T-helper 17 cell (primary cell): ENCODE results near the gene HNRNPUL1. TPM values are rescaled to one million over a fixed set of nuclear protein-coding genes. Genes with fewer than 3 reads are reported as not detected.

ENCODE experiments used
- ATAC-seq: fragments of 150-1000 bp; cut with Tn5 transposase; 2 replicates; pipeline ENCODE4 v1.10.0; 2021; ENCODE audit warnings: mild to moderate bottlenecking, moderate library complexity
- DNase-seq, 3 donors: peaks; one replicate each; pipeline versions ENCODE4 v3.0.0 to v3.0.0-alpha.2; 2020 to 2021
- H3K9me3 ChIP-seq: one replicate; pipeline ENCODE4 v1.7.0; 2013; ENCODE audit warnings: low read length, mild to moderate bottlenecking; ENCODE audit not compliant: control insufficient read depth, poor library complexity, severe bottlenecking
- H3K27ac Mint-ChIP-seq: one replicate; pipeline ENCODE4 v1.8.0; 2022; ENCODE audit warnings: mild to moderate bottlenecking, moderate library complexity, mixed read lengths
- H3K27me3 Mint-ChIP-seq: one replicate; pipeline ENCODE4 v1.8.0; 2022; ENCODE audit warnings: mixed read lengths
- H3K36me3 Mint-ChIP-seq: one replicate; pipeline ENCODE4 v1.8.0; 2022; ENCODE audit warnings: low read depth, mixed read lengths
- H3K4me1 Mint-ChIP-seq: one replicate; pipeline ENCODE4 v1.8.0; 2022; ENCODE audit warnings: mild to moderate bottlenecking, mixed read lengths
- H3K4me3 Mint-ChIP-seq: one replicate; pipeline ENCODE4 v1.8.0; 2022; ENCODE audit warnings: mild to moderate bottlenecking, moderate library complexity, mixed read lengths
- total RNA-seq, 4 donors: library from RNA in 2 of 4; stranded (reverse) in 2 of 4; gene quantifications; one replicate each; pipeline ENCODE4 v1.2.3 and lab custom pipeline; 2022 to 2026

Gene HNRNPUL1
- total RNA-seq (100 to 1,000 TPM; 316 to 329 TPM), total RNA-seq (lab: John Stamatoyannopoulos, UW) (192 to 195 reads per million in 2 donors)

- H3K9me3 ChIP-seq = no peaks in the 10 kb centered on the region
- Mint-ChIP-seq H3K4me1 (peaks cover 55% of the 10 kb centered on the region), H3K36me3 (peaks cover 17% of the 10 kb centered on the region), H3K4me3 (peak within 1 kb of the TSS; percentile 95), H3K27ac (peak within 1 kb of the TSS; percentile 100), H3K27me3 (no peaks in the 10 kb centered on the region)
- peak; percentile 61 for ATAC-seq
- DNase-seq = peak; percentile 95 to 100 (median 98)
These were observed at the start of gene HNRNPUL1 for GRCh38 chr19:41263850-41264580. Gene HNRNPUL1, plus strand, starts transcription at chr19:41264372. Its CDS starts 132 bp downstream, at chr19:41264504.

GRCh38 chr19:41217741-41218140 lies 46.4 kb upstream of the HNRNPUL1 start:
- Mint-ChIP-seq H3K4me1 (peaks cover 17% of the 10 kb centered on the region), H3K27ac (no peak overlapping the region), H3K27me3 (peaks cover 46% of the 10 kb centered on the region), H3K4me3 (peak overlapping the region; percentile 63), H3K36me3 (peaks cover 8% of the 10 kb centered on the region)
- ATAC-seq (no peak), DNase-seq (no peak)
- no peaks in the 10 kb centered on the region for H3K9me3 ChIP-seq

- H3K4me3 Mint-ChIP-seq = peak overlapping the region; percentile 41
- ATAC-seq (no peak), DNase-seq (no peak)
- H3K4me1 Mint-ChIP-seq = peaks cover 17% of the 10 kb centered on the region
- peaks cover 46% of the 10 kb centered on the region for H3K27me3 Mint-ChIP-seq
- H3K27ac Mint-ChIP-seq = no peak overlapping the region
- no peaks in the 10 kb centered on the region for H3K9me3 ChIP-seq
- H3K36me3 Mint-ChIP-seq = peaks cover 8% of the 10 kb centered on the region
These were observed 45.9 kb upstream of the HNRNPUL1 start for GRCh38 chr19:41218249-41218614.

- Mint-ChIP-seq H3K4me3 (peak within 1 kb of the TSS; percentile 41), H3K27ac (no peak within 1 kb of the TSS), H3K36me3 (peaks cover 8% of the 10 kb centered on the region), H3K4me1 (peaks cover 20% of the 10 kb centered on the region), H3K27me3 (peaks cover 46% of the 10 kb centered on the region)
- DNase-seq (no peak), ATAC-seq (no peak)
- H3K9me3 ChIP-seq = no peaks in the 10 kb centered on the region
These were observed 45.3 kb upstream of the HNRNPUL1 start, which contains the start of gene AXL for GRCh38 chr19:41218615-41219507. Gene AXL, plus strand, starts transcription at chr19:41219223. Its CDS starts 170 bp downstream, at chr19:41219393.

- peaks cover 8% of the 10 kb centered on the region for H3K36me3 Mint-ChIP-seq
- no peak for ATAC-seq
- no peaks in the 10 kb centered on the region for H3K9me3 ChIP-seq
- peaks cover 19% of the 10 kb centered on the region for H3K4me1 Mint-ChIP-seq
- H3K27me3 Mint-ChIP-seq = peaks cover 46% of the 10 kb centered on the region
- DNase-seq = no peak
- no peak overlapping the region for H3K4me3 Mint-ChIP-seq
- no peak overlapping the region for H3K27ac Mint-ChIP-seq
These were observed 44.1 kb upstream of the HNRNPUL1 start for GRCh38 chr19:41219924-41220567.

GRCh38 chr19:41220811-41221210 lies 43.4 kb upstream of the HNRNPUL1 start:
- H3K9me3 ChIP-seq = no peaks in the 10 kb centered on the region
- Mint-ChIP-seq H3K4me3 (no peak overlapping the region), H3K27me3 (peaks cover 50% of the 10 kb centered on the region), H3K36me3 (peaks cover 8% of the 10 kb centered on the region), H3K4me1 (peaks cover 23% of the 10 kb centered on the region), H3K27ac (no peak overlapping the region)
- DNase-seq (no peak), ATAC-seq (no peak)

- ATAC-seq (no peak), DNase-seq (no peak)
- peak overlapping the region; percentile 75 for H3K27ac Mint-ChIP-seq
- H3K27me3 Mint-ChIP-seq = peaks cover 47% of the 10 kb centered on the region
- peaks cover 27% of the 10 kb centered on the region for H3K4me1 Mint-ChIP-seq
- H3K4me3 Mint-ChIP-seq = no peak overlapping the region
- peaks cover 8% of the 10 kb centered on the region for H3K36me3 Mint-ChIP-seq
- H3K9me3 ChIP-seq = no peaks in the 10 kb centered on the region
These were observed 42.5 kb upstream of the HNRNPUL1 start for GRCh38 chr19:41221514-41222205.

GRCh38 chr19:41222240-41222639 lies 41.9 kb upstream of the HNRNPUL1 start:
- Mint-ChIP-seq H3K27me3 (peaks cover 42% of the 10 kb centered on the region), H3K4me3 (no peak overlapping the region), H3K4me1 (peaks cover 32% of the 10 kb centered on the region), H3K36me3 (peaks cover 8% of the 10 kb centered on the region), H3K27ac (peak overlapping the region; percentile 75)
- no peaks in the 10 kb centered on the region for H3K9me3 ChIP-seq
- ATAC-seq (no peak), DNase-seq (no peak)

GRCh38 chr19:41223431-41224234 lies 40.5 kb upstream of the HNRNPUL1 start:
- Mint-ChIP-seq H3K36me3 (peaks cover 8% of the 10 kb centered on the region), H3K27ac (peak overlapping the region; percentile 75), H3K4me1 (peaks cover 32% of the 10 kb centered on the region), H3K27me3 (peaks cover 37% of the 10 kb centered on the region), H3K4me3 (no peak overlapping the region)
- H3K9me3 ChIP-seq = no peaks in the 10 kb centered on the region
- ATAC-seq (no peak), DNase-seq (no peak)

- no peak for DNase-seq
- peaks cover 27% of the 10 kb centered on the region for H3K4me1 Mint-ChIP-seq
- H3K9me3 ChIP-seq = no peaks in the 10 kb centered on the region
- no peak for ATAC-seq
- H3K27ac Mint-ChIP-seq = peak overlapping the region; percentile 86
- H3K36me3 Mint-ChIP-seq = peaks cover 8% of the 10 kb centered on the region
- no peak overlapping the region for H3K4me3 Mint-ChIP-seq
- peaks cover 32% of the 10 kb centered on the region for H3K27me3 Mint-ChIP-seq
These were observed 39.5 kb upstream of the HNRNPUL1 start for GRCh38 chr19:41224632-41225031.

- no peaks in the 10 kb centered on the region for H3K9me3 ChIP-seq
- DNase-seq = no peak
- peaks cover 24% of the 10 kb centered on the region for H3K27me3 Mint-ChIP-seq
- H3K36me3 Mint-ChIP-seq = peaks cover 5% of the 10 kb centered on the region
- peaks cover 23% of the 10 kb centered on the region for H3K4me1 Mint-ChIP-seq
- peak; percentile 43 for ATAC-seq
- H3K4me3 Mint-ChIP-seq = peak overlapping the region; percentile 91
- H3K27ac Mint-ChIP-seq = peak overlapping the region; percentile 86
These were observed 38.7 kb upstream of the HNRNPUL1 start for GRCh38 chr19:41225238-41226052.
